ENCODE results near the gene MPL. TPM values are rescaled to one million over a fixed set of nuclear protein-coding genes. Genes with fewer than 3 reads are reported as not detected.

The MPL gene
- total and polyA plus RNA-seq, 10 donors = 0.47 to 2.2 (median 1.3) TPM; not detected in 4

- 85 to 90% (median 88%) methylated on average over 10 of the region's 10 CpGs for WGBS, 5 donors
- no peak for DNase-seq
- TF ChIP-seq CTCF (IDR thresholded peaks at IDR 0.05 in 8 of 11, conservative IDR thresholded peaks at IDR 0.05 in 3 of 11) (no peak), POLR2A (IDR thresholded peaks at IDR 0.05) (no peak), POLR2AphosphoS5 (IDR thresholded peaks at IDR 0.05) (no peak)
- peaks cover 0 to 7% (median 0%) of the 10 kb centered on the region in 6 donors for H3K4me1 ChIP-seq
- no peak overlapping the region for H3K4me3 ChIP-seq
- intact Hi-C loops (cut with DNase I; ENCODE audit: low total_unique reads) = no loop called here
- peaks cover 0 to 4% (median 0%) of the 10 kb centered on the region in 6 donors for H3K36me3 ChIP-seq
- H3K27me3 ChIP-seq (replicated peaks in 1 of 7) = no peaks in the 10 kb centered on the region
- no peaks in the 10 kb centered on the region for H3K9me3 ChIP-seq
- H3K27ac ChIP-seq = no peak overlapping the region
Measured at GRCh38 chr1:43351421-43352350, 14.1 kb downstream of the MPL start.

- Histone ChIP-seq H3K36me3 (peaks cover 0 to 4% (median 0%) of the 10 kb centered on the region in 6 donors), H3K27ac (no peak overlapping the region), H3K27me3 (replicated peaks in 1 of 7) (no peaks in the 10 kb centered on the region), H3K9me3 (no peaks in the 10 kb centered on the region), H3K4me3 (no peak overlapping the region), H3K4me1 (peaks cover 0 to 7% (median under 1%) of the 10 kb centered on the region in 6 donors)
- DNase-seq = no peak
- intact Hi-C loops (cut with DNase I; ENCODE audit: low total_unique reads) = no loop called here
- TF ChIP-seq POLR2AphosphoS5 (IDR thresholded peaks at IDR 0.05) (no peak), CTCF (IDR thresholded peaks at IDR 0.05 in 8 of 11, conservative IDR thresholded peaks at IDR 0.05 in 3 of 11) (no peak), POLR2A (IDR thresholded peaks at IDR 0.05) (no peak)
- WGBS, 5 donors = 88 to 100% (median 92%) methylated on average over 2 of the region's 2 CpGs
Measured at GRCh38 chr1:43352351-43352705, 14.7 kb downstream of the MPL start.

- Histone ChIP-seq H3K27ac (no peak overlapping the region), H3K9me3 (no peaks in the 10 kb centered on the region), H3K27me3 (replicated peaks in 1 of 7) (no peaks in the 10 kb centered on the region), H3K36me3 (peaks cover 0 to 4% (median 0%) of the 10 kb centered on the region in 6 donors), H3K4me1 (peaks cover 2 to 12% (median 6%) of the 10 kb centered on the region in 6 donors), H3K4me3 (no peak overlapping the region)
- DNase-seq = no peak
- TF ChIP-seq POLR2A (IDR thresholded peaks at IDR 0.05) (no peak), CTCF (IDR thresholded peaks at IDR 0.05 in 8 of 11, conservative IDR thresholded peaks at IDR 0.05 in 3 of 11) (no peak), POLR2AphosphoS5 (IDR thresholded peaks at IDR 0.05) (no peak)
- WGBS, 5 donors = 65 to 69% (median 66%) methylated on average over 3 of the region's 3 CpGs
- intact Hi-C loops (cut with DNase I; ENCODE audit: low total_unique reads) = no loop called here
Measured at GRCh38 chr1:43352881-43353280, 15.3 kb downstream of the MPL start.

GRCh38 chr1:43354471-43354870 lies 16.9 kb downstream of the MPL start:
- Histone ChIP-seq H3K27me3 (replicated peaks in 1 of 7) (no peaks in the 10 kb centered on the region), H3K9me3 (no peaks in the 10 kb centered on the region), H3K4me1 (peaks cover 11 to 25% (median 18%) of the 10 kb centered on the region in 6 donors), H3K27ac (no peak overlapping the region), H3K36me3 (peaks cover 0 to 4% (median 0%) of the 10 kb centered on the region in 6 donors), H3K4me3 (no peak overlapping the region)
- no peak for TF ChIP-seq CTCF (IDR thresholded peaks at IDR 0.05 in 8 of 11, conservative IDR thresholded peaks at IDR 0.05 in 3 of 11)
- no peak for TF ChIP-seq POLR2A (IDR thresholded peaks at IDR 0.05)
- TF ChIP-seq POLR2AphosphoS5 (IDR thresholded peaks at IDR 0.05) = no peak
- intact Hi-C loops (cut with DNase I; ENCODE audit: low total_unique reads) = no loop called here
- DNase-seq = no peak
- WGBS, 5 donors = 84 to 95% (median 88%) methylated on average over 2 of the region's 2 CpGs

Data from spleen (tissue), 11 donors.